Stomach (tissue), 4 donors: ENCODE data around the gene ZBTB37.

Experiments used
- CTCF ChIP-seq, 7 experiments: fragments of 450-650 bp in 4 of 7; fragments of 200-600 bp in 3 of 7; sonication (generic) in 3 of 7; IDR thresholded peaks; one replicate each; pipeline ENCODE4 v1.5.1; 2016 to 2019; ENCODE audit warnings: antibody characterized with exemption in 7 of 7, control low read depth in 2 of 7, mild to moderate bottlenecking in 1 of 7
- POLR2A ChIP-seq, 4 donors: fragments of 450-650 bp; IDR thresholded peaks; one replicate each; pipeline ENCODE4 v1.6.1; 2016; ENCODE audit warnings: antibody characterized with exemption in 4 of 4, control low read depth in 2 of 4, mild to moderate bottlenecking in 1 of 4, moderate library complexity in 1 of 4

GRCh38 chr1:173888749-173889148, 20.6 kb downstream of the ZBTB37 start:
- TF ChIP-seq POLR2A (IDR thresholded peaks at IDR 0.05) (no peak), CTCF (IDR thresholded peaks at IDR 0.05) (no peak)
